Progenitor cell of endocrine pancreas (in vitro differentiated cells): ENCODE results near the gene SMTNL1. TPM values are rescaled to one million over a fixed set of nuclear protein-coding genes. Genes with fewer than 3 reads are reported as not detected.

Experiments
- DNase-seq: peaks from one replicate; pipeline ENCODE4 v3.0.0; 2021; ENCODE audit warnings: low spot score; ENCODE audit not compliant: unreplicated experiment
- H3K27ac Mint-ChIP-seq: 2 replicates; pipeline ENCODE4 v1.8.0; 2021; ENCODE audit warnings: mild to moderate bottlenecking, moderate library complexity, mixed read lengths
- H3K27me3 Mint-ChIP-seq: 2 replicates; pipeline ENCODE4 v1.8.0; 2021; ENCODE audit warnings: mixed read lengths
- H3K36me3 Mint-ChIP-seq: 2 replicates; pipeline ENCODE4 v1.8.0; 2022; ENCODE audit warnings: mixed read lengths; ENCODE audit not compliant: insufficient read depth
- H3K4me1 Mint-ChIP-seq: 2 replicates; pipeline ENCODE4 v1.8.0; 2021; ENCODE audit warnings: low read depth, mixed read lengths
- H3K4me3 Mint-ChIP-seq: 2 replicates; pipeline ENCODE4 v1.8.0; 2021; ENCODE audit warnings: low read depth, mild to moderate bottlenecking, moderate library complexity, mixed read lengths
- H3K9me3 Mint-ChIP-seq: 2 replicates; pipeline ENCODE4 v1.8.0; 2021; ENCODE audit warnings: low read depth, mixed read lengths
- CTCF ChIP-seq: fragments of 200-600 bp; sonication (generic); IDR thresholded peaks from one replicate; pipeline ENCODE4 v1.5.0; 2021; ENCODE audit warnings: antibody characterized with exemption, mild to moderate bottlenecking; ENCODE audit not compliant: unreplicated experiment
- long read RNA-seq: library from polyadenylated mRNA; unstranded; transcript quantifications from one replicate; pipeline ENCODE4 v2.0.0, GENCODE V29; 2020
- total RNA-seq: library from RNA; stranded (reverse); gene quantifications from 2 replicates; pipeline ENCODE4 v1.2.1, GENCODE V29; 2021

SMTNL1 gene, protein sequence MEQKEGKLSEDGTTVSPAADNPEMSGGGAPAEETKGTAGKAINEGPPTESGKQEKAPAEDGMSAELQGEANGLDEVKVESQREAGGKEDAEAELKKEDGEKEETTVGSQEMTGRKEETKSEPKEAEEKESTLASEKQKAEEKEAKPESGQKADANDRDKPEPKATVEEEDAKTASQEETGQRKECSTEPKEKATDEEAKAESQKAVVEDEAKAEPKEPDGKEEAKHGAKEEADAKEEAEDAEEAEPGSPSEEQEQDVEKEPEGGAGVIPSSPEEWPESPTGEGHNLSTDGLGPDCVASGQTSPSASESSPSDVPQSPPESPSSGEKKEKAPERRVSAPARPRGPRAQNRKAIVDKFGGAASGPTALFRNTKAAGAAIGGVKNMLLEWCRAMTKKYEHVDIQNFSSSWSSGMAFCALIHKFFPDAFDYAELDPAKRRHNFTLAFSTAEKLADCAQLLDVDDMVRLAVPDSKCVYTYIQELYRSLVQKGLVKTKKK
- not detected in 2 replicates for total RNA-seq
- long read RNA-seq: 0 reads

- DNase-seq: no peak
- Mint-ChIP-seq H3K4me3 (no peak within 1 kb of the TSS), H3K4me1 (no peaks in the 10 kb centered on the region), H3K27ac (no peak within 1 kb of the TSS), H3K36me3 (no peaks in the 10 kb centered on the region), H3K27me3 (peaks cover 6% of the 10 kb centered on the region), H3K9me3 (no peaks in the 10 kb centered on the region)
- no peak for TF ChIP-seq CTCF
Observed at GRCh38 chr11:57536947-57537619, at the start of gene SMTNL1. Gene SMTNL1, plus strand, starts transcription at chr11:57537595. Its CDS starts 5,048 bp downstream, at chr11:57542643.

- no peak for TF ChIP-seq CTCF
- peaks cover 20% of the 10 kb centered on the region for H3K36me3 Mint-ChIP-seq
- H3K4me1 Mint-ChIP-seq: peaks cover 3% of the 10 kb centered on the region
- no peak overlapping the region for H3K27ac Mint-ChIP-seq
- no peak overlapping the region for H3K4me3 Mint-ChIP-seq
- H3K9me3 Mint-ChIP-seq: no peaks in the 10 kb centered on the region
- DNase-seq: no peak
- peaks cover 6% of the 10 kb centered on the region for H3K27me3 Mint-ChIP-seq
Observed at GRCh38 chr11:57487920-57488659, 49.3 kb upstream of the SMTNL1 start.

- Mint-ChIP-seq H3K9me3 (no peaks in the 10 kb centered on the region), H3K36me3 (peaks cover 22% of the 10 kb centered on the region), H3K4me3 (no peak overlapping the region), H3K27ac (no peak overlapping the region), H3K4me1 (peaks cover 5% of the 10 kb centered on the region), H3K27me3 (no peaks in the 10 kb centered on the region)
- TF ChIP-seq CTCF: no peak
- DNase-seq: no peak
Observed at GRCh38 chr11:57490456-57491248, 46.7 kb upstream of the SMTNL1 start.

DNA sequence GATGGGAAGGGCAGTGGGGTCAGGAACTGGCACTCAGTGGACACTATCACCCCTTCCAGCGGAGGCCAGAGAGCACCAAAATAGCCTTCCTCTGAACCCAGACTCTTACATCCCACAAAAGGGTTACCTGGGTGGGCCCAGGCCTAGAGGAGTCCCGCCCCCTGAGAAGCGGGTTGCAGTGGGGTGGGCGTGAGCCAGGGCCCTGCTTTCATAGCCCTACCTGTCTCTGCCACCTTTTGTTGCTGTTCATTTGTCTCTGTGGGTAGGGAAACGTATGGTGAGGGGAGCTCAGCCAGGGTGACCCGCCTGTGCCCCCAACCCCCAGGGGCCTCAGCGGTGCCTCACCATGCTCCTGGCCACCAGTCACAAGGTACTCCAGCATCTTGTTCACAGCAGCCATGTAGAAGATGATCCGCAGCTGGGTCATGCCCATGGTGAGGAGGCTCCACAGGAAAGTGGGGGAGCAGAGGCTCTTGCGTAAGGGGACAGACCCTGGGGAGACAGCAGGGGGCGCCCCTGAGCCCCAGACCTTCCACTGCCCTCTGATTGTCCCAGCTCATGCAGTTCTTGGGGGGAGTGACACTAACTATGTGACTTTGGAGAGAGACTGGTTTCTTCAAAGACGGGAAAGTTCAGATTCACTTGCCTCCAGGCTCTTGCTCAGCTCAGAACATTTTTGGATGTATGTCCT is 45.9 kb upstream of the SMTNL1 start:
- Mint-ChIP-seq H3K4me1 (peaks cover 13% of the 10 kb centered on the region), H3K27me3 (no peaks in the 10 kb centered on the region), H3K4me3 (no peak overlapping the region), H3K36me3 (peaks cover 24% of the 10 kb centered on the region), H3K9me3 (no peaks in the 10 kb centered on the region), H3K27ac (peak overlapping the region; percentile 67)
- peak; percentile 64 for TF ChIP-seq CTCF
- peak; percentile 41 for DNase-seq
